ENCODE data around the gene EPG5.
A peak's percentile ranks its signal among the peaks of the same experiment; 100 is the strongest.
"Not testable (repeated sequence)": the region's sequence is repeated elsewhere in the genome, so short reads cannot be mapped to it uniquely, and the experiment has no call there.

EPG5 gene

DNA sequence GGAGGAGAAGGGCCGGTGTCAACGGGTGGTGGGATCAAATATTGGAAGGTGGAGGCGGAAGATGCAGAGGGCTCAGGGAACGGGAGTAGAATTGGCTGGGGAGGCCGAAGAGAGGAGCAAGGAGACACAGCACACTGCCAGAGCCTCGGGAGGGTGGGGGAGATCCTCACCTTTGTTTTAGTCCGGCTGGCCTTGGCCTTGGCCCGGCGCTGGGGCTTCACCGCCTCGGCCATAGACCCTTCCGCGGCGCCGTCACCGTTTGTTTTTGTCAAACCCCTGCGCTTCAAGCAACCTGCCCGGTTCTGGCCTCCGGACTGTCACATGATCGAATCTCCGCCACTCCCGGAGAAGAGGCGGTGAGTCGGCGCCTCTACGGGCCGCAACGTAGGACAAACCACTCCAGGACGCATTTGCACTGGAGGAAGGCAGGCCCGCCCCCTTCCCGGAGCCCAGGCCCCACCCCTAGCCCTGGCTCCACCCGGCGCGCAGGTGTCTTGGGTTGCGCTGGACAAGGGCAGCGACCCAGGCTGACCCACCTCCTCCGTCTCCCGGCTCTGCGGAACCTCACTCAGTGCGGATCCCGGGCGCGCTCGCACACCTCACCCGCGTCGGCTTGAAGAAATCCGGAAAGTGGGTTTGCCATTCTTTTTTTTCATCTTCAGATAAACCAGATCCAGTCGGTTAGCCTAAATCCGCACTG, at the start of gene EPG5:
Gene EPG5, minus strand, starts transcription at position 323 of the 700 bp plus-strand sequence. Its CDS starts 90 bp downstream, at position 233.
- peak; percentile 96 for DNase-seq (ENCODE audit: low spot score)

DNA sequence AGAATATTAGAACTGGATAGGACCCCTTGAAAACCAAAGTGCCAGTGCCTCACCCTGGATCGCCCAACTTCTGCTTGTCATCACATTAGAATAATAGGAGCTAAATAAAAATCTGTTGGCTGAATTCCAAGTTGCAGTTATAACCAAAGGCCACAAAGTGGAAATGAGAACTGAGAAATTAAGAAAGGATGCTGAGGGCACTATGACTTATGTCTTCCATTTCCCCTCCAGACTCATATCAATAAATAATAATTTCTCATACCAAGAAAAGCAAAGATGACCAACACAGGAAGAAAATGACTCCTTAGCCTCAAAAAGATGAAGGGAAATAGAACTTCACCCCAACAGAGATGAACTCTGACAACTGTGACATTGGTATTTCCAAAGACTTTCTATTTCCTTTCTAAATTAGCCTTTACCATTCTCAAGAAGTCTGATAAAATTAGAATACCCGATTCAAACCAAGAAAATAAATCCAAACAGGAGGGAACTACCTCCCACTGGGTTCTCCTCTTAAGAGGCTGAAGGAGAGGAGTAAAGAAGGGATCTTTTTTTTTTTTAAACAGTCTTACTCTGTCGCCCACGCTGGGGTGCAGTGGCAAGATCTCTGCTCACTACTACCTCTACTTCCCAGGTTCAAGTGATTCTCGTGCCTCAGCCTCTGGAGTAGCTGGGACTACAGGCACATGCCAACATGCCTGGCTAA, 46.5 kb upstream of the EPG5 start:
- peak; percentile 7 for DNase-seq (ENCODE audit: low spot score)

GRCh38 chr18:46010676-46011075, 43.5 kb upstream of the EPG5 start:
- no peak for DNase-seq (ENCODE audit: low spot score)

DNA sequence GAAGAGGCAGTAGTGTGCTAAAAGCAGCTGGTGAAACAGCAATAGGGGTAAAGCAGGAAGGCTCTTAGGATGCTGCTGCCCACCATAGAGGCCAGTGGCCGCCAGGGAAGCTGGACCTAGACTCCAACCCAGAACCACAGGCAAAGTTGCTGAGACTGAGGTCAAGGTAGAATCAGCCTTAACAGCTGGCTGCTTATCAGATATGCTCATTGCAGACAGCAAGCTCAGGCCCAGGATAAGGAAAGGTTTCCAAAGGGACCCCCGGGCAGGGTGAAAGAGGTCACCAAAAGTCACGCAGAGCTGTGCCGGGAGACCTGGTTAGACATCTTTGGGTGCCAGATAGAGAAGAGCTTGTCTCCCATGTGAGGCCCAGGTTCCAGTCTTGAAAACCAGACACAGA, 42.9 kb upstream of the EPG5 start:
- DNase-seq (ENCODE audit: low spot score): no peak

DNA sequence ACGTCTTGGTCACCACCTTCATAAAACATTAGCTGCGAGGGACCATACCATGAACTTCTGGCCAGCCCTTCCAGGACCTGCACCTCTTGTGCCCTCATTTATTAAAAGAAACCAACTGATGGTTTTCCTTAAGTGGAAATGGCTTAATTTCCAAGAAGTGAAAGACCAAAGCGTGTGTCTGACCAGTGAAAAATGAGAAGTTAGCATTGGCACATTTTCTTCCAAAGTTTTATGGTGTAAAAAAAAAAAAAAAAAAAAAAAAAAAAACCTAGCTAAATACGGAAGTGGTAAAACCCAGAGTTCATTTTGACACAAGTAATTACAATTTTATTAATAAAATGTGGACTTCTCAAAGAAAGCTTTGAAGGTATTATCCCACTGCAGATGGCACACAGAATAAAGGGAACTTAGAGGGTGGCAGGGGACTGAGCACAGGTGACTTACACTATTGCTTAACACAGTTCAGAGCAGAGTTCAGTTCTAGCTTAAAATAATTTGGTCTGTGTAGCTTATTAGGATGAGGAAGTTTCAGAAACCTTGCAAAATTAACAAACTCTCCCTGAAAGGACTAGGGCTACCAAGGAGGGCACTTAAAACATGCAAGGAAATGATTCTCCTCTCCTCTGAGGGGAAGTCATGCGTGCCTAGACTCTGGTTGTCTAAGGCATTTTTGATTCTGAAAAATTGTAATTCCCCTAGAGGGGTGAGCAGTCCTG, 42.2 kb upstream of the EPG5 start:
- DNase-seq (ENCODE audit: low spot score): no peak

DNA sequence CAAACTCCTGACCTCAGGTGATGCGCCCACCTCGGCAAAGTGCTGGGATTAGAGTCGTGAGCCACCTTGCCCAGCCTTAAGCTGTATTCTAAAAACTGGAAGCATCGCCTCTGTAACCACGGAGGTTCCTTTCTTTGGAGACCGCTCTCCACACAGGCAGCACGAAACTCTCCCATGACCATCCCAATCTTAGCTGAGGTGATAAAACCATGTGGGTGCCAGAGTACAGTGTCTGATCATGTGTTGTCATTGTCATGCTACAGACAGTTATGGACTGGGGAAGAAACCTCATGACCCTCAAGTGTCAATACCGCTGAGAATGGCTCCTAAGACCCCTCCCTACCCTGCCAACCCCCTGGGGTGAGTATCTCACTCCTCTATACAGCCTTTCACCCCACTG, 41.4 kb upstream of the EPG5 start:
- no peak for DNase-seq (ENCODE audit: low spot score)

GRCh38 chr18:46007165-46007564, 40.0 kb upstream of the EPG5 start:
- DNase-seq (ENCODE audit: low spot score): no peak

DNA sequence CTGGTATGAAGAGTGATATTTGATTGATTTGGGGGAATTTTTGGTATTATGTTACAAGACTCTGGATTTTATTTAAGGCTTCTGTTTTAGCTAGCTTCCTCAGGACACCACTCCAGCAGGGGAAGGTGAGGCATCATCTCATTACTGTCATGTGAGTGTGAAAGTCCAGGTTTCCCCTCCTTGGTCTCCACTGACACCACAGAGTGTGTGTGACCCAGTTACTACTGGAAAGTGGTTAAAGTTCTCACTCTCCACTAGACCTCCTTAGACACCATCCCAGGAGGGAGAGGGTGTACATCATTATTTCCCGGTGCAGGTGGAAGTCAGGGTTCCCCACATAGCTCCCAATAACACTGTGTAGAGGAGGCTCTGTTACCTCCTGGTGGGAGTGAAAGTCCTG, 35.8 kb upstream of the EPG5 start:
- DNase-seq (ENCODE audit: low spot score): no peak

GRCh38 chr18:46001892-46002291, 34.8 kb upstream of the EPG5 start:
- no peak for DNase-seq (ENCODE audit: low spot score)

- no peak for DNase-seq (ENCODE audit: low spot score)
Observed at GRCh38 chr18:46001074-46001473, 33.9 kb upstream of the EPG5 start.

DNA sequence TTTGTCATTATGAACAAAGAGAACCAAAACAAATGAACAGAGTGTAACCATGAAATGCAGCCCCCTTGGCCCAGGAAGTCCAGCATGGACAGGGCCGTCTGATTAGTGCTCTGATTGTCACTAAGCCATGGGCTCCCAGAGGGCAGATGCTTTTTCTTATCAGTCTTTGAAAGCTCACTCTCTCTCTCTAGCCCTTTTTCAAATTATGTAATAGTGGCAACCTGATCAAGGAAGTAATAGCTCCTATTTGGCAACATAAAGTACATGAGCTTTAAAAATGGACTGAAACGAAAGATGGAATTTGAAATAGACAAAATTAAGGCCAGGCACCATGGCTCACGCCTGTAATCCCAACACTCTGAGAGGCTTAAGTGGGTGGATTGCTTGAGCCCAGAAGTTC, 32.4 kb upstream of the EPG5 start:
- DNase-seq (ENCODE audit: low spot score): no peak

DNA sequence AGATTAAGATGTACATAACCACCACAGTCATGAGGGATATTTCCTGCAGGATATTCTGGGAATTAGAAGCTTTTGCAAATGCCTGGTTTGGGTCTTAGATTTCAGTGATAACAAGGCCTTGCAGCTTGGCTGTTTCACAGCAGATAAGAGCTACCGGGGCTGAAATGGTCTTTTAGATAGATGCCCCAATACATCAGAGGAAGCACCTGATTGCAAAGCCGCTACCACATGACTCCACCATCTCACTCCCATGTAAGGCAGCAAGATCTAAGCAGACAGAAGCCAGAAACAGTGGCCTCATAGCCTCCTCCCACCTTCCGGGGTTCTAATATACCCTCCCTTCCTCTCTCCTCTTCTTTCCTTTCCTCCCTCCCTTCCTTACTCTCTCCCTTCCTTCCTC, 31.1 kb upstream of the EPG5 start:
- no peak for DNase-seq (ENCODE audit: low spot score)

- no peak for DNase-seq (ENCODE audit: low spot score)
Observed at GRCh38 chr18:45997700-45998151, 30.6 kb upstream of the EPG5 start.

- DNase-seq (ENCODE audit: low spot score): no peak
Observed at GRCh38 chr18:45995461-45995860, 28.3 kb upstream of the EPG5 start.

- peak; percentile 41 for DNase-seq (ENCODE audit: low spot score)
Observed at GRCh38 chr18:45993438-45993837, 26.3 kb upstream of the EPG5 start.

DNA sequence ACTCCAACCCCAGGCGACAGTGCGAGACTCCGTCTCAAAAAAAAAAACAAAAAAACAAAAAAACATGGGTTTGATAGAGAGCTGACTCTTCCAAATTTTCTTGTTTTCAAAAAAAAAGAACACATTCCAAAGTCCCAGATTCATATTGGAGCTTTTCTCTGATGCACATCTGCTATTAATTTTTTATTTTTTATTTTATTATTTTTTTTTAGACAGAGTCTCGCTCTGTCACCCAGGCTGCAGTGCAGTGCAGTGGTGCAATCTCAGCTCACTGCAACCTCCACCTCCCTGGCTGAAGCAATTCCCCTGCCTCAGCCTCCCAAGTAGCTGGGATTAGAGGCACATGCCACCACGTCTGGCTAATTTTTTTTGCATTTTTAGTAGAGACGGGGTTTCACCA, 25.4 kb upstream of the EPG5 start:
- not testable (repeated sequence) for DNase-seq (ENCODE audit: low spot score)

GRCh38 chr18:45991788-45992187, 24.7 kb upstream of the EPG5 start:
- DNase-seq (ENCODE audit: low spot score): no peak

DNA sequence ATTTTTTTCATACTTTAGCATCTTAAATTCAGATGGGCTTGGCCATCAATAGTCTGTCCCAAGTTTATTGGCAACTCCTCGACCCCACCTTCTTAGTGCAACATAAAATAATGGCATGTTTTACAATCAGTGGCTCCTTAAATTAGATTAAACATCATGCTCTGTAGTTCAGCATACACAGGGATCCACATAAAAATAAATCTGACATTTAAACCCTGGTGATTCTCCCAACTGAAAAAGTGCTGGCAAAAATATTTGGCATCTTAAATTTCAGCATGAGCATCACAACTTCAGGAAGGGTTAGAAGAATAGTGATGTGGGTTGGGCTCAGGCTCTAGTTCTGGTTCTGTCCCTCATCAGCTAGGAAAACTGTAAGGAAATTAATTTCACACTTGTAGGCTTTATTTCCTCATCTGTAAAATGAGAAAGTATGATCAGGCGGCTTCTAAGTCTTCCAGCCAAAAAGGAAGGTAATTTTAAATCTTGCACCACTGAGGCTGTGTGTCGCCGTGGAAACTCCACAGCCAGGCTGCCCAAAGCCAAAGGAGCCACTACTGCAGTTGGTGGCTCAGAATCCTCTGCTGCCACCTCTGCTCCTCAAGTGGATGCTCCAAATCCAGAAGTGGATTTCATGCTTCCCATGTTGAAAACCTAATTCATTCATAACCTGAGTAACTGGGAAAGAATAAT, 17.6 kb upstream of the EPG5 start:
- DNase-seq (ENCODE audit: low spot score): no peak

DNA sequence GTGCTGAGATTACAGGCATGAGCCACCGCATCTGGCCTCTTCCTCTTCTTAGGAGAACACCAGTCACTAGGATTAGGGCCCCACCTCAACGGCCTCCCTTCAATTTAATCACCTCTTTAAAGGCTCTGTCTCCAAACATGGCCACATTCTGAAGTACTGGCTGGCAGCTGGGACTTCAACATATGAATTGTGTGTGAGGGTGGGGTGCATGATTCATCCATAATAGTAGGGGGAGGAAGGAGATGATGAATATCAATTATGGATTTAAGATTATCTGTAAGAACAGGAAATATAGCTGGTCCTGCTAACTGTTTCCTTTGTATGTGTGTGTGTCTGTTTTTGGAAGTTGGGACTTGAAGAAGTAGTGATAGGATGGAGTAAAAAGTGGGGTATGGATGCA, 14.7 kb upstream of the EPG5 start:
- no peak for DNase-seq (ENCODE audit: low spot score)

DNA sequence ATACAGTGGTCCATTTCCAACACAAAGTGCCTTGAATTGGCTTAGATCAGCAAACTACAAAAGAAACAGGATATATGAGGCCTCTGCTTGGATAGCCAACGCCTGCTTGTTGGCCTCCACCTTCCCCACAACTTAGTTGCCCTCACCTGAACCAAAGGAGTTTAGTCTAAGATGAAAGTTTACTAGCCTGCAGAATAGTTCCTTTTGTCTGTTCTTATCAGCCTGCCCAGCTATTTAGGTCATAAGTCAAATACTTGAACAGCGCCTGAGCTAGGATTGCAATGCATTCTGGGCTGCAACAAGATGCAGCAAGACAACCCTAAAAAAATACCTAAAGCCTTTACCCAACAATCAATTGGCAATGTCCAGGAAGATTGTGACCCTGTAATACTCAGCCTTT, 13.1 kb upstream of the EPG5 start:
- no peak for DNase-seq (ENCODE audit: low spot score)

- DNase-seq (ENCODE audit: low spot score): no peak
Observed at GRCh38 chr18:45978084-45978483, 11.0 kb upstream of the EPG5 start.

- no peak for DNase-seq (ENCODE audit: low spot score)
Observed at GRCh38 chr18:45976974-45977373, 9.8 kb upstream of the EPG5 start.

- no peak for DNase-seq (ENCODE audit: low spot score)
Observed at GRCh38 chr18:45976566-45976965, 9.4 kb upstream of the EPG5 start.
